Stimulated activated naive CD4-positive, alpha-beta T cell (primary cell): ENCODE measurements around the gene ZNF532.

Experiments used
- DNase-seq, 6 experiments: peaks; one replicate each; lab custom pipeline; 2025; lab: John Stamatoyannopoulos, UW

The ZNF532 gene

GRCh38 chr18:58937071-58937886 lies 72.6 kb downstream of the ZNF532 start:
- DNase-seq: no peak

- no peak for DNase-seq
Observed at GRCh38 chr18:58937887-58938267, 73.2 kb downstream of the ZNF532 start.

GRCh38 chr18:58941426-58942099 lies 76.9 kb downstream of the ZNF532 start:
- no peak for DNase-seq

- no peak for DNase-seq
Observed at GRCh38 chr18:58943896-58944295, 79.2 kb downstream of the ZNF532 start.

- no peak for DNase-seq
Observed at GRCh38 chr18:58947136-58947732, 82.6 kb downstream of the ZNF532 start.

- no peak for DNase-seq
Observed at GRCh38 chr18:58949031-58949430, 84.4 kb downstream of the ZNF532 start.

- no peak for DNase-seq
Observed at GRCh38 chr18:58951986-58952702, 87.5 kb downstream of the ZNF532 start.

- no peak for DNase-seq
Observed at GRCh38 chr18:58952858-58953257, 88.2 kb downstream of the ZNF532 start.

GRCh38 chr18:58953627-58954026 lies 89.0 kb downstream of the ZNF532 start:
- DNase-seq: no peak

GRCh38 chr18:58955001-58955400 lies 90.3 kb downstream of the ZNF532 start:
- DNase-seq: no peak

- no peak for DNase-seq
Observed at GRCh38 chr18:58955738-58956137, 91.1 kb downstream of the ZNF532 start.

- DNase-seq: no peak
Observed at GRCh38 chr18:58958628-58959027, 94.0 kb downstream of the ZNF532 start.

- DNase-seq: no peak
Observed at GRCh38 chr18:58960508-58960907, 95.8 kb downstream of the ZNF532 start.

GRCh38 chr18:58960946-58961722 lies 96.5 kb downstream of the ZNF532 start:
- DNase-seq: no peak

GRCh38 chr18:58962336-58962735 lies 97.7 kb downstream of the ZNF532 start:
- DNase-seq: no peak

- no peak for DNase-seq
Observed at GRCh38 chr18:58965291-58966004, 100.8 kb downstream of the ZNF532 start.

GRCh38 chr18:58966005-58966677 lies 101.5 kb downstream of the ZNF532 start:
- DNase-seq: no peak

- no peak for DNase-seq
Observed at GRCh38 chr18:58966704-58967103, 102.0 kb downstream of the ZNF532 start.

- no peak for DNase-seq
Observed at GRCh38 chr18:58967751-58968254, 103.1 kb downstream of the ZNF532 start.
